ENCODE measurements around the gene SLC44A1.

- TF ChIP-seq CTCF (IDR thresholded peaks at IDR 0.05; ENCODE audit: insufficient read depth, low read length), result no peak
- no peak for TF ChIP-seq POLR2AphosphoS5 (IDR thresholded peaks at IDR 0.05; ENCODE audit: low read depth)
- TF ChIP-seq SPI1 (IDR thresholded peaks at IDR 0.05; ENCODE audit: borderline replicate concordance, low read depth), result no peak
- no peak for TF ChIP-seq GABPA (IDR thresholded peaks at IDR 0.05; ENCODE audit: low read depth)
These were observed 46.0 kb downstream of the SLC44A1 start for GRCh38 chr9:105290418-105290817.
